Bronchial epithelial cell (primary cell): ENCODE measurements around the gene FYN. TPM values are rescaled to one million over a fixed set of nuclear protein-coding genes. Genes with fewer than 3 reads are reported as not detected.

ENCODE experiments used
- DNase-seq: peaks from one replicate; pipeline ENCODE4 v3.0.0-alpha.2; 2010; ENCODE audit warnings: low read depth
- FAIRE-seq: peaks from 2 replicates; lab custom pipeline; 2011; peaks lifted over from hg19 to GRCh38; lab: Jason Lieb, UNC
- H3K27me3 ChIP-seq: 2 replicates; pipeline ENCODE4 v1.5.1; 2011; ENCODE audit warnings: low read length; ENCODE audit not compliant: control insufficient read depth, insufficient read depth
- H3K36me3 ChIP-seq: 2 replicates; pipeline ENCODE4 v1.5.1; 2011; ENCODE audit warnings: low read length; ENCODE audit not compliant: control insufficient read depth, insufficient read depth
- H3K4me3 ChIP-seq: 2 replicates; pipeline ENCODE4 v1.5.1; 2011; ENCODE audit warnings: mild to moderate bottlenecking, low read depth, low read length, control low read depth
- CTCF ChIP-seq: IDR thresholded peaks from 2 replicates; pipeline ENCODE4 v1.5.1; 2011; ENCODE audit warnings: mild to moderate bottlenecking, moderate library complexity, low read length, control low read depth, inconsistent platforms; ENCODE audit not compliant: insufficient read depth, severe bottlenecking
- total RNA-seq: library from RNA; depleted of rRNA; stranded (reverse); fragments of >200 nt; gene quantifications from 2 replicates; pipeline ENCODE4 v1.2.1, GENCODE V29; 2014

The FYN gene
- total RNA-seq, 1 donor from 2014 or later = 38.7 TPM

- DNase-seq (no peak), FAIRE-seq (no peak)
- TF ChIP-seq CTCF = no peak
- Histone ChIP-seq H3K27me3 (no peaks in the 10 kb centered on the region), H3K36me3 (no peaks in the 10 kb centered on the region), H3K4me3 (no peak overlapping the region)
These were observed 138.9 kb downstream of the FYN start for GRCh38 chr6:111734068-111735061.

GRCh38 chr6:111732390-111732789, 140.9 kb downstream of the FYN start:
- FAIRE-seq (no peak), DNase-seq (no peak)
- no peak for TF ChIP-seq CTCF
- Histone ChIP-seq H3K27me3 (no peaks in the 10 kb centered on the region), H3K36me3 (no peaks in the 10 kb centered on the region), H3K4me3 (no peak overlapping the region)

- no peak for FAIRE-seq
- no peak overlapping the region for H3K4me3 ChIP-seq
- no peak for TF ChIP-seq CTCF
- no peaks in the 10 kb centered on the region for H3K36me3 ChIP-seq
- DNase-seq = no peak
- no peaks in the 10 kb centered on the region for H3K27me3 ChIP-seq
These were observed 141.6 kb downstream of the FYN start for GRCh38 chr6:111731456-111732195.

GRCh38 chr6:111730864-111731263, 142.4 kb downstream of the FYN start:
- no peak for TF ChIP-seq CTCF
- Histone ChIP-seq H3K27me3 (no peaks in the 10 kb centered on the region), H3K36me3 (no peaks in the 10 kb centered on the region), H3K4me3 (no peak overlapping the region)
- no peak for FAIRE-seq
- DNase-seq = no peak

- DNase-seq = no peak
- H3K36me3 ChIP-seq = no peaks in the 10 kb centered on the region
These were observed 145.4 kb downstream of the FYN start for GRCh38 chr6:111727802-111728201.

More at GRCh38 chr6:111727802-111728201, 145.4 kb downstream of the FYN start:
- FAIRE-seq = no peak
- Histone ChIP-seq H3K27me3 (no peaks in the 10 kb centered on the region), H3K4me3 (no peak overlapping the region)
- no peak for TF ChIP-seq CTCF
